SH-SY5Y (cell line): ENCODE results near the gene GPR18.

ENCODE experiments used
- GATA2 ChIP-seq: IDR thresholded peaks from 2 replicates; pipeline ENCODE4 v1.6.1; 2011; ENCODE audit warnings: mild to moderate bottlenecking, low read depth, low read length
- GATA3 ChIP-seq: IDR thresholded peaks from 2 replicates; pipeline ENCODE4 v1.6.1; 2011; ENCODE audit warnings: low read depth, mild to moderate bottlenecking, low read length, moderate library complexity

DNA sequence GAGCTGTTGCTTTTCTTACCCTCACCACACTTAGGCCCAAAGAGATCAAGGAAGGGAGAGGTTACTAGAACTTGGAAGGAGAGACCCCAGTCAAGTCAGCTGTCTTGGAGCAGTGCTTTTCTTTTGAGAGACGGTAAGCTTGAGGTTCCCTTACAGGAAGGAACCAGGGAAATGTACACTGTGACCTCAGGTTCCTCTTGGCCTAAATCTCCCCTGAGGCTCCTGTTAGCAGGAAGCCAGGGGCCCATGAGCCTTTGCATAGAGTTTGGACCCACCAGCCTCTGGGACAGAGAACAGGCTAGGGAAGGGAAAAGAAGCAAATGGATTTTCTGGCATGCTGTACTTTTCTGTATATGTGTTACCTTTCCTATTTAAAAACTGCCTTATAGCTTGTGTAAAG is 5.9 kb upstream of the GPR18 start:
- no peak for TF ChIP-seq GATA3
- no peak for TF ChIP-seq GATA2
